Naive thymus-derived CD4-positive, alpha-beta T cell (primary cell): ENCODE data around the gene JDP2. TPM values are rescaled to one million over a fixed set of nuclear protein-coding genes. Genes with fewer than 3 reads are reported as not detected.

Experiments
- ATAC-seq: fragments of 150-1000 bp; cut with Tn5 transposase; 2 replicates; pipeline ENCODE4 v1.10.0; 2021; ENCODE audit warnings: mild to moderate bottlenecking, moderate library complexity
- CTCF ChIA-PET: fragments of 350-600 bp; sonication (Branson Sonifier 250); formaldehyde crosslinking; loops from one replicate; lab custom pipeline; 2021; ENCODE audit warnings: antibody characterized with exemption; lab: Charles Lee
- POLR2A ChIA-PET: fragments of 350-600 bp; sonication (Branson Sonifier 250); formaldehyde crosslinking; loops from one replicate; lab custom pipeline; 2021; ENCODE audit warnings: antibody characterized with exemption, inconsistent platforms; lab: Charles Lee
- DNase-seq, 9 donors: peaks; one replicate each; pipeline versions ENCODE4 v3.0.0 to v3.0.0-alpha.2; 2020 to 2022; ENCODE audit warnings: mixed read lengths in 1 of 9
- H3K27ac ChIP-seq: one replicate; pipeline ENCODE4 v1.7.0; 2013; ENCODE audit warnings: mild to moderate bottlenecking, low read depth, low read length, moderate library complexity
- H3K27me3 ChIP-seq, 2 donors: one replicate each; pipeline ENCODE4 v1.7.0; 2013; ENCODE audit warnings: low read length in 2 of 2, mild to moderate bottlenecking in 2 of 2, moderate library complexity in 2 of 2; ENCODE audit not compliant: control insufficient read depth in 2 of 2, insufficient read depth in 2 of 2
- H3K36me3 ChIP-seq, 3 experiments: 1 replicate in 2 of 3; 2 replicates in 1 of 3; pipeline ENCODE4 v1.7.0; 2013; ENCODE audit warnings: low read length in 3 of 3, mild to moderate bottlenecking in 3 of 3, moderate library complexity in 1 of 3; ENCODE audit not compliant: insufficient read depth in 3 of 3, control insufficient read depth in 2 of 3
- H3K4me1 ChIP-seq, 2 donors: one replicate each; pipeline ENCODE4 v1.7.0; 2013; ENCODE audit warnings: low read length in 2 of 2, mild to moderate bottlenecking in 2 of 2, moderate library complexity in 1 of 2; ENCODE audit not compliant: control insufficient read depth in 2 of 2, insufficient read depth in 2 of 2
- H3K4me3 ChIP-seq: 2 replicates; pipeline ENCODE4 v1.7.0; 2013; ENCODE audit warnings: mild to moderate bottlenecking, low read length
- H3K9me3 ChIP-seq, 3 experiments: 1 replicate in 2 of 3; 2 replicates in 1 of 3; pipeline ENCODE4 v1.7.0; 2013; ENCODE audit warnings: low read length in 3 of 3; ENCODE audit not compliant: control insufficient read depth in 2 of 3
- H3K27ac Mint-ChIP-seq, 9 donors: one replicate each; pipeline ENCODE4 v1.8.0; 2020 to 2022; ENCODE audit warnings: mixed read lengths in 9 of 9, mild to moderate bottlenecking in 8 of 9, moderate library complexity in 5 of 9, inconsistent platforms in 2 of 9
- H3K27me3 Mint-ChIP-seq, 5 donors: one replicate each; pipeline ENCODE4 v1.8.0; 2021 to 2022; ENCODE audit warnings: mixed read lengths in 5 of 5, mild to moderate bottlenecking in 1 of 5
- H3K36me3 Mint-ChIP-seq, 5 donors: one replicate each; pipeline ENCODE4 v1.8.0; 2020 to 2022; ENCODE audit warnings: mixed read lengths in 5 of 5, mild to moderate bottlenecking in 3 of 5, inconsistent platforms in 1 of 5
- H3K4me1 Mint-ChIP-seq, 7 donors: one replicate each; pipeline ENCODE4 v1.8.0; 2020 to 2022; ENCODE audit warnings: mixed read lengths in 7 of 7, mild to moderate bottlenecking in 3 of 7, inconsistent platforms in 1 of 7
- H3K4me3 Mint-ChIP-seq, 10 donors: one replicate each; pipeline ENCODE4 v1.8.0; 2020 to 2022; ENCODE audit warnings: mild to moderate bottlenecking in 10 of 10, mixed read lengths in 10 of 10, moderate library complexity in 6 of 10, inconsistent platforms in 2 of 10
- H3K9me3 Mint-ChIP-seq, 11 donors: one replicate each; pipeline ENCODE4 v1.8.0; 2020 to 2022; ENCODE audit warnings: mixed read lengths in 11 of 11, mild to moderate bottlenecking in 4 of 11, inconsistent platforms in 1 of 11, moderate library complexity in 1 of 11
- intact Hi-C, 2 donors: fragments of 100-400 bp; cut with micrococcal nuclease; formaldehyde crosslinking; loops; one replicate each; pipeline ENCODE4 v1.15.1; 2023
- polyA plus RNA-seq, 2 donors: library from polyadenylated mRNA; unstranded; fragments of 300-500 nt; fragmentation: Illumina TruSeq; gene quantifications; one replicate each; pipeline ENCODE4 v1.2.3, GENCODE V29; 2021
- total RNA-seq, 6 experiments: library from RNA in 5 of 6; stranded (reverse) in 5 of 6; gene quantifications; 1 replicate in 5 of 6; 2 replicates in 1 of 6; pipeline ENCODE4 v1.2.3 and lab custom pipeline; 2021 to 2026

Gene JDP2
- total and polyA plus RNA-seq, 7 experiments from 2014 or later: 0.86 to 29.0 (median 1.5) TPM; not detected in 2

DNA sequence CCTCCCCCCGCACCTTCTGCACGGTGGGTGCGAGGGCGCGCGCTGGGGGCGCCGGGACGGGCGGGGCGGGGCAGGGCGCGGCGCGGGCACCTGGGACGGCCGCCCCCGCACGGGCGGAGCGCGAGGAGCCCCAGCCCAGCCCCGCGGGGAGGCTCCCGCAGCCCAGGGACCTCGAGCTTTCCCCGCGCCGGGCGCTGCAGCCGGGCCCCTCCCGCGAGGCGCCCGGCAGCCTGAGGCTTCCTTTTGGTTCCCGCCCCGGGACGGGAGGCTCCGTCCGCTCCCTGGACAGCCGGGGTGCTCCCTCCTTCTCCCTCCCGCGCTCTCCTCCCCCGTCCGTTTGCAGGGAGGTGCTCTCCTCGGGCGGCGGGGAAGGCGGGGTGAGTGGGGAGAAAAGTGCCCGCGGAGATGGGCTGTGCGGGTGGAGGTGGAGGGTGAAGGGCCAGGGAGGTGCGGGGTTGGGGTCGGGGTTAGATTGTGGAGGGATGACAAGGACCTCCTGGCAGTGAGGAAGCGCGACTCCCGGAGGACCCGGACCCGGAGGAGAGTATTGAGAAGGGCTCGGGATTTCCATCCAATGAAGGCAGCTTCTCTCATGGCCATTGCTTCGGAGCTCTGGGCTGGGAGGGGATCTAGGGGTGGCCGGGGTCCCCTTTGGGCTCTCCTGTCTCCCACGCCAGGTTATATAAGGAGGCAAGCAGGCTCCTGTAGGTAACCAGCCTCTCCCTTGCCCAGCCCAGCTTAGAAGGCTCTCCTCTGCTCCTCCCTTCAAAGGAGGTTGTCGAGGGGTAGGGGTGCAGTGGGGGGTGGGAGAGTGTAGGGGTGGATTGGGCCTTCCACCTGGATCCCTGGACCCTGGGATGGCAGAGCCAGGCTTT is 645 bp downstream of the JDP2 start:
- peak overlapping the region; percentile 39 for H3K4me3 ChIP-seq
- intact Hi-C loops: loop anchor here (5.0 to 10.0 kb wide), 2 partner anchors 59 to 94 kb away; no protein-coding TSS in a partner anchor
- H3K9me3 ChIP-seq: no peaks in the 10 kb centered on the region
- no peaks in the 10 kb centered on the region for H3K27me3 ChIP-seq
- peaks cover 5 to 37% (median 20%) of the 10 kb centered on the region in 5 donors for H3K27me3 Mint-ChIP-seq
- ChIA-PET POLR2A (no interaction called here), CTCF (no interaction called here)
- H3K9me3 Mint-ChIP-seq: peaks cover 0 to 9% (median 0%) of the 10 kb centered on the region in 11 donors
- H3K4me1 ChIP-seq: no peaks in the 10 kb centered on the region
- peak; percentile 27 for ATAC-seq
- peak in 5 of 9 donors; percentile 3 to 59 (median 15) for DNase-seq
- no peak overlapping the region for H3K27ac ChIP-seq
- peak overlapping the region in 1 of 9 donors; percentile 33 for H3K27ac Mint-ChIP-seq
- H3K36me3 Mint-ChIP-seq: peaks cover 0 to 7% (median 0%) of the 10 kb centered on the region in 5 donors
- H3K36me3 ChIP-seq: no peaks in the 10 kb centered on the region
- H3K4me3 Mint-ChIP-seq: peak overlapping the region; percentile 50 to 92 (median 76)
- peaks cover 0 to 17% (median 8%) of the 10 kb centered on the region in 7 donors for H3K4me1 Mint-ChIP-seq

GRCh38 chr14:75429562-75429961 is 1.7 kb downstream of the JDP2 start:
- peaks cover 0 to 4% (median 0%) of the 10 kb centered on the region in 5 donors for H3K36me3 Mint-ChIP-seq
- POLR2A ChIA-PET: no interaction called here
- Histone ChIP-seq H3K27me3 (no peaks in the 10 kb centered on the region), H3K4me3 (no peak overlapping the region), H3K27ac (no peak overlapping the region), H3K4me1 (no peaks in the 10 kb centered on the region), H3K9me3 (no peaks in the 10 kb centered on the region), H3K36me3 (no peaks in the 10 kb centered on the region)
- DNase-seq (no peak), ATAC-seq (no peak)
- H3K4me1 Mint-ChIP-seq: peaks cover 0 to 17% (median 8%) of the 10 kb centered on the region in 7 donors
- peak overlapping the region; percentile 44 to 92 (median 70) for H3K4me3 Mint-ChIP-seq
- CTCF ChIA-PET: interaction anchor here (0.6 kb wide), 1 partner anchor 554 kb away, joined by 3 read pairs; no protein-coding TSS in a partner anchor
- intact Hi-C loops: loop anchor here (5.0 to 10.0 kb wide), 2 partner anchors 58 to 95 kb away; no protein-coding TSS in a partner anchor
- H3K9me3 Mint-ChIP-seq: peaks cover 0 to 2% (median 0%) of the 10 kb centered on the region in 11 donors
- peaks cover 5 to 33% (median 18%) of the 10 kb centered on the region in 5 donors for H3K27me3 Mint-ChIP-seq
- no peak overlapping the region for H3K27ac Mint-ChIP-seq

DNA sequence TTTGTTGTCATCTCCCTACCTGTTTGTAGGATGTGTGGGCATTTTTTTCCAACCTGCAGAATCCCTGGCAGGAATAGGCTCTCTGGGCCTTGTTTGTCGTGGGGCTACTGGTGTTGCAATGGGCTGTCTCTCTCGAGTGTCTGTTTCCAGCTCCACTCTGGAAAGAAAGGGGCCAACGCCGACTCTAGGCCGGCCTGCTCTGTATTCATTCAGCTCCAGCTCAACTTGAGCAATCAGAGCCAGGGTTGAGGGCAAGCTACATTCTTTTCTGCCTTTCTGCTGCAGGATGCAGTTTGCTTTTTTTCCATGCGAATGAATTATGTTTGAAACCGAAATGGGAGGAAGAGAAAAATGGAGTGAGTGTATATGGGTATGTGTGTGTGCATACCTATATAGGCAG is 2.3 kb downstream of the JDP2 start:
- intact Hi-C loops: no loop called here
- no peak overlapping the region for H3K4me3 ChIP-seq
- peaks cover 0 to under 1% of the 10 kb centered on the region in 2 donors for H3K4me1 ChIP-seq
- Mint-ChIP-seq H3K4me3 (peak overlapping the region in 8 of 10 donors; percentile 34 to 92 (median 70)), H3K27ac (peak overlapping the region in 1 of 9 donors; percentile 16), H3K27me3 (peaks cover 5 to 33% (median 14%) of the 10 kb centered on the region in 5 donors), H3K9me3 (no peaks in the 10 kb centered on the region), H3K4me1 (peaks cover 0 to 19% (median 9%) of the 10 kb centered on the region in 7 donors), H3K36me3 (peaks cover 0 to 4% (median 0%) of the 10 kb centered on the region in 5 donors)
- no peak overlapping the region for H3K27ac ChIP-seq
- no peaks in the 10 kb centered on the region for H3K27me3 ChIP-seq
- ATAC-seq (no peak), DNase-seq (no peak)
- CTCF ChIA-PET: interaction anchor here (0.6 kb wide), 1 partner anchor 553 kb away, joined by 3 read pairs; no protein-coding TSS in a partner anchor
- no peaks in the 10 kb centered on the region for H3K36me3 ChIP-seq
- POLR2A ChIA-PET: no interaction called here
- H3K9me3 ChIP-seq: no peaks in the 10 kb centered on the region

GRCh38 chr14:75430526-75430925 is 2.7 kb downstream of the JDP2 start:
- Mint-ChIP-seq H3K4me1 (peaks cover 0 to 23% (median 13%) of the 10 kb centered on the region in 7 donors), H3K36me3 (peaks cover 0 to 4% (median 0%) of the 10 kb centered on the region in 5 donors), H3K27me3 (peaks cover 4 to 33% (median 10%) of the 10 kb centered on the region in 5 donors), H3K27ac (no peak overlapping the region), H3K9me3 (no peaks in the 10 kb centered on the region), H3K4me3 (no peak overlapping the region)
- ATAC-seq: no peak
- Histone ChIP-seq H3K4me3 (no peak overlapping the region), H3K4me1 (peaks cover 0 to 5% of the 10 kb centered on the region in 2 donors), H3K9me3 (no peaks in the 10 kb centered on the region), H3K27me3 (no peaks in the 10 kb centered on the region), H3K36me3 (no peaks in the 10 kb centered on the region), H3K27ac (no peak overlapping the region)
- intact Hi-C loops: no loop called here
- POLR2A ChIA-PET: no interaction called here
- CTCF ChIA-PET: no interaction called here
- no peak for DNase-seq

- peaks cover 0 to 28% (median 7%) of the 10 kb centered on the region in 5 donors for H3K27me3 Mint-ChIP-seq
- Histone ChIP-seq H3K4me1 (peaks cover 0 to 5% of the 10 kb centered on the region in 2 donors), H3K9me3 (no peaks in the 10 kb centered on the region), H3K27me3 (no peaks in the 10 kb centered on the region), H3K27ac (no peak overlapping the region), H3K36me3 (no peaks in the 10 kb centered on the region), H3K4me3 (no peak overlapping the region)
- H3K9me3 Mint-ChIP-seq: no peaks in the 10 kb centered on the region
- H3K4me1 Mint-ChIP-seq: peaks cover 0 to 26% (median 16%) of the 10 kb centered on the region in 7 donors
- H3K4me3 Mint-ChIP-seq: no peak overlapping the region
- ChIA-PET POLR2A (no interaction called here), CTCF (no interaction called here)
- peaks cover 0 to 2% (median 0%) of the 10 kb centered on the region in 5 donors for H3K36me3 Mint-ChIP-seq
- peak overlapping the region in 1 of 9 donors; percentile 56 for H3K27ac Mint-ChIP-seq
- intact Hi-C loops: no loop called here
- DNase-seq (no peak), ATAC-seq (no peak)
These were observed 3.2 kb downstream of the JDP2 start for GRCh38 chr14:75430976-75431375.

DNA sequence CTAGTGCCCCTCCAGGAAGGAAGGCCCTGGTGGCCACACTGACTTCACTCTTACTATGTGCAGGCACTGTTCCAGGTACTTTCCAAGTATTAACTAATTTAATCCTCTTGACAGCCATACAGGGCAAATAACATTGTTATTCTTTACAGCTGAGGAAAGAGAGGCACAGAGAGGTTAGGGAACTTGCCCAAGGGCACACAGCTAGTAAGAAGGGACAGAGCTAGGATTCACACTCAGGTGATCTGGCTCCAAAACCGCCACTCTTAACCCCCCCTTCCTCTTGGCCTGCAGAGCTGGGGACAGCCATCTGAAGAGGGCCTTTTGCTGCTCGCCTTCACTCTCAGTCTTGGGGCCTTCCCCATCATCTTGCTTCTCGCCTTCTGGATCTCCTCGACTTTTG is 4.0 kb downstream of the JDP2 start:
- ATAC-seq (no peak), DNase-seq (no peak)
- Histone ChIP-seq H3K4me1 (peaks cover 0 to 5% of the 10 kb centered on the region in 2 donors), H3K27ac (no peak overlapping the region), H3K4me3 (no peak overlapping the region), H3K9me3 (no peaks in the 10 kb centered on the region), H3K36me3 (no peaks in the 10 kb centered on the region), H3K27me3 (no peaks in the 10 kb centered on the region)
- no peaks in the 10 kb centered on the region for H3K9me3 Mint-ChIP-seq
- ChIA-PET CTCF (no interaction called here), POLR2A (interaction anchor here (0.6 to 1.3 kb wide), 2 partner anchors 19 to 78 kb away, joined by 3 read pairs; no protein-coding TSS in a partner anchor)
- H3K36me3 Mint-ChIP-seq: peaks cover 0 to 2% (median 0%) of the 10 kb centered on the region in 5 donors
- H3K4me3 Mint-ChIP-seq: no peak overlapping the region
- no peak overlapping the region for H3K27ac Mint-ChIP-seq
- intact Hi-C loops: no loop called here
- peaks cover 0 to 25% (median 15%) of the 10 kb centered on the region in 7 donors for H3K4me1 Mint-ChIP-seq
- H3K27me3 Mint-ChIP-seq: peaks cover 0 to 22% (median 7%) of the 10 kb centered on the region in 5 donors
